Keratinocyte (primary cell): Measurements from ENCODE around the gene PLXNA1. TPM values are rescaled to one million over a fixed set of nuclear protein-coding genes. Genes with fewer than 3 reads are reported as not detected.

Source experiments
- DNase-seq: peaks from one replicate; pipeline ENCODE4 v3.0.0-alpha.2; 2011; ENCODE audit warnings: low read depth, missing footprints, low spot score
- FAIRE-seq: peaks from 2 replicates; lab custom pipeline; 2011; peaks lifted over from hg19 to GRCh38; lab: Jason Lieb, UNC
- H2AFZ ChIP-seq: 2 replicates; pipeline ENCODE4 v1.6.0; 2012; ENCODE audit warnings: low read length, control low read depth, inconsistent platforms; ENCODE audit not compliant: control insufficient read depth
- H3K27ac ChIP-seq: 2 replicates; pipeline ENCODE4 v1.5.1; 2011; ENCODE audit warnings: low read length; ENCODE audit not compliant: control insufficient read depth, insufficient read depth
- H3K27me3 ChIP-seq: 3 replicates; pipeline ENCODE4 v1.6.0; 2011; ENCODE audit warnings: low read length; ENCODE audit not compliant: control insufficient read depth, insufficient read depth; ENCODE audit errors: extremely low read depth
- H3K36me3 ChIP-seq, 2 experiments: 2 replicates in 1 of 2; 3 replicates in 1 of 2; pipeline ENCODE4 v1.5.1; 2011; ENCODE audit warnings: low read length in 2 of 2, mild to moderate bottlenecking in 1 of 2; ENCODE audit not compliant: control insufficient read depth in 2 of 2, insufficient read depth in 2 of 2; ENCODE audit errors: extremely low read depth in 1 of 2
- H3K4me1 ChIP-seq: 3 replicates; pipeline ENCODE4 v1.5.1; 2011; ENCODE audit warnings: low read length; ENCODE audit not compliant: control insufficient read depth, insufficient read depth; ENCODE audit errors: extremely low read depth
- H3K4me2 ChIP-seq: 3 replicates; pipeline ENCODE4 v1.6.0; 2011; ENCODE audit warnings: low read depth, low read length; ENCODE audit not compliant: control insufficient read depth, insufficient read depth; ENCODE audit errors: extremely low read depth
- H3K4me3 ChIP-seq, 3 experiments: fragments of 200-600 bp in 1 of 3; sonication (generic) in 1 of 3; 2 replicates in 2 of 3; 3 replicates in 1 of 3; pipeline ENCODE4 v1.5.1; 2011 to 2016; ENCODE audit warnings: low read length in 3 of 3, mild to moderate bottlenecking in 3 of 3, control low read depth in 2 of 3, inconsistent platforms in 1 of 3, low read depth in 1 of 3, mixed read lengths in 1 of 3, mixed run types in 1 of 3, moderate library complexity in 1 of 3; ENCODE audit not compliant: control insufficient read depth in 2 of 3, insufficient read depth in 2 of 3; ENCODE audit errors: extremely low read depth in 1 of 3
- H3K79me2 ChIP-seq: 2 replicates; pipeline ENCODE4 v1.6.0; 2012; ENCODE audit warnings: low read length; ENCODE audit not compliant: control insufficient read depth, insufficient read depth
- H3K9ac ChIP-seq: 3 replicates; pipeline ENCODE4 v1.6.0; 2011; ENCODE audit warnings: low read length; ENCODE audit not compliant: control insufficient read depth, insufficient read depth; ENCODE audit errors: extremely low read depth
- H3K9me1 ChIP-seq: 3 replicates; pipeline ENCODE4 v1.6.0; 2011; ENCODE audit warnings: low read length; ENCODE audit not compliant: control insufficient read depth, insufficient read depth; ENCODE audit errors: extremely low read depth
- H3K9me3 ChIP-seq: 2 replicates; pipeline ENCODE4 v1.5.1; 2012; ENCODE audit warnings: low read depth, low read length; ENCODE audit not compliant: control insufficient read depth
- H4K20me1 ChIP-seq: 3 replicates; pipeline ENCODE4 v1.6.0; 2011; ENCODE audit warnings: low read length; ENCODE audit not compliant: control insufficient read depth, insufficient read depth; ENCODE audit errors: extremely low read depth
- CTCF ChIP-seq, 3 experiments: IDR thresholded peaks in 1 of 3; conservative IDR thresholded peaks in 1 of 3; optimal IDR thresholded peaks in 1 of 3; 2 replicates in 2 of 3; 3 replicates in 1 of 3; pipeline versions ENCODE3 to v1.5.1; 2011; ENCODE audit warnings: low read length in 3 of 3, mild to moderate bottlenecking in 3 of 3, moderate library complexity in 2 of 3, control low read depth in 1 of 3, inconsistent platforms in 1 of 3; ENCODE audit not compliant: insufficient read depth in 2 of 3; ENCODE audit errors: extremely low read depth in 1 of 3
- EZH2 ChIP-seq: IDR thresholded peaks from one replicate; pipeline ENCODE4 v1.6.1; 2012; ENCODE audit warnings: inconsistent platforms, mild to moderate bottlenecking, low read length, moderate library complexity
- dilution Hi-C: fragments of 300-500 bp; cut with MboI; formaldehyde crosslinking; loops from one replicate; pipeline ENCODE4 v1.7.0; 2020; ENCODE audit warnings: low sequenced_read_pairs; ENCODE audit not compliant: extremely low pct_ligation_motif_present
- polyA plus RNA-seq, 5 experiments: library from polyadenylated mRNA; depleted of rRNA in 3 of 5; stranded (reverse) in 3 of 5; stranded (forward) in 1 of 5; unstranded in 1 of 5; fragments of >200 nt; gene quantifications; 1 replicate in 1 of 5; 2 replicates in 3 of 5; 3 replicates in 1 of 5; pipeline versions ENCODE4 v1.2.1 to v1.2.3, GENCODE V29; 2011 to 2012; ENCODE audit warnings: missing spikeins in 2 of 5, low read depth in 1 of 5, low replicate concordance in 1 of 5

The PLXNA1 gene
- polyA plus RNA-seq, 1 donor (not counting 4 experiments of a cell fraction or from before 2014, with no cell fraction given) = 38.4 TPM

- DNase-seq = no peak
- H3K9me1 ChIP-seq = no peaks in the 10 kb centered on the region
- H3K79me2 ChIP-seq = peaks cover 100% of the 10 kb centered on the region
- H3K36me3 ChIP-seq = peaks cover 25 to 42% of the 10 kb centered on the region in 2 experiments
- TF ChIP-seq CTCF (optimal IDR thresholded peaks at IDR 0.05 in 1 of 3, IDR thresholded peaks at IDR 0.05 in 1 of 3, conservative IDR thresholded peaks at IDR 0.05 in 1 of 3; ENCODE audit: extremely low read depth in 1 of 3, insufficient read depth in 2 of 3, low read length in 3 of 3) (no peak), EZH2 (no peak)
- dilution Hi-C loops = no loop called here
- no peak overlapping the region for H2AFZ ChIP-seq
- H3K9ac ChIP-seq = no peak overlapping the region
- H3K9me3 ChIP-seq = no peaks in the 10 kb centered on the region
- no peak overlapping the region for H3K27ac ChIP-seq
- peaks cover 65% of the 10 kb centered on the region for H4K20me1 ChIP-seq
- H3K4me3 ChIP-seq = no peak overlapping the region
- H3K4me1 ChIP-seq = peaks cover 18% of the 10 kb centered on the region
- no peak overlapping the region for H3K4me2 ChIP-seq
- no peaks in the 10 kb centered on the region for H3K27me3 ChIP-seq
- FAIRE-seq = no peak
These were observed 6.6 kb downstream of the PLXNA1 start for GRCh38 chr3:126989316-126990023.

GRCh38 chr3:126990024-126990700, 7.2 kb downstream of the PLXNA1 start:
- Histone ChIP-seq H3K79me2 (peaks cover 100% of the 10 kb centered on the region), H3K9me3 (no peaks in the 10 kb centered on the region), H3K36me3 (peaks cover 25 to 47% of the 10 kb centered on the region in 2 experiments), H2AFZ (no peak overlapping the region), H3K4me2 (no peak overlapping the region), H3K9ac (no peak overlapping the region), H4K20me1 (peaks cover 61% of the 10 kb centered on the region), H3K4me1 (peaks cover 11% of the 10 kb centered on the region), H3K27ac (no peak overlapping the region), H3K4me3 (no peak overlapping the region), H3K9me1 (no peaks in the 10 kb centered on the region), H3K27me3 (no peaks in the 10 kb centered on the region)
- DNase-seq (no peak), FAIRE-seq (no peak)
- TF ChIP-seq CTCF (optimal IDR thresholded peaks at IDR 0.05 in 1 of 3, IDR thresholded peaks at IDR 0.05 in 1 of 3, conservative IDR thresholded peaks at IDR 0.05 in 1 of 3; ENCODE audit: extremely low read depth in 1 of 3, insufficient read depth in 2 of 3, low read length in 3 of 3) (no peak), EZH2 (no peak)
- dilution Hi-C loops = no loop called here
